GM18519 (cell line): ENCODE data around the gene SELPLG.

Source experiments
- ATAC-seq: cut with Tn5 transposase; IDR thresholded peaks from one replicate; pipeline ENCODE4 v1.9.1; 2021; ENCODE audit warnings: mild to moderate bottlenecking, moderate library complexity; ENCODE audit not compliant: unreplicated experiment, low FRiP score

Gene SELPLG

GRCh38 chr12:108608616-108609015, 25.1 kb downstream of the SELPLG start:
- no peak for ATAC-seq

GRCh38 chr12:108607981-108608600, 25.6 kb downstream of the SELPLG start:
- no peak for ATAC-seq

DNA sequence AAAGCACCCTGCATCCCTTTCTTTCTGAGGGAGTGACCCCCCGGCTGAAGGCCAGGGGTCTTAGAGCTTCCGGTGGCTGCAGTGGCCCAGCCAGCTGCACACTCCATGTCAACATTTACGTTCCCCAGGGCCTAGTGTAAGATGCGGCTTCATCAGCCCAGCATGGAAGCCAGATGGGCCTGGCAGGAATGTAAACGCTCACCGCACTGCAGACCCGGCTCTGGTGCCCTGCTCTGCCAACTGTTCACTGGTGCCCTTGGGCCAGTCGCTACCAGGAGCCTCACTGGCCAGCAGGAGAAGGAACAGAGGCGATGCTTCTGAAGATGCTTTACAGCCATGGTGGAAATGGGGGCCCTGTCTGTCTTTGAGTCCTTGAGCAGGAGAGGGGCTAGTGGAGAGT, 27.2 kb downstream of the SELPLG start:
- ATAC-seq, result no peak

DNA sequence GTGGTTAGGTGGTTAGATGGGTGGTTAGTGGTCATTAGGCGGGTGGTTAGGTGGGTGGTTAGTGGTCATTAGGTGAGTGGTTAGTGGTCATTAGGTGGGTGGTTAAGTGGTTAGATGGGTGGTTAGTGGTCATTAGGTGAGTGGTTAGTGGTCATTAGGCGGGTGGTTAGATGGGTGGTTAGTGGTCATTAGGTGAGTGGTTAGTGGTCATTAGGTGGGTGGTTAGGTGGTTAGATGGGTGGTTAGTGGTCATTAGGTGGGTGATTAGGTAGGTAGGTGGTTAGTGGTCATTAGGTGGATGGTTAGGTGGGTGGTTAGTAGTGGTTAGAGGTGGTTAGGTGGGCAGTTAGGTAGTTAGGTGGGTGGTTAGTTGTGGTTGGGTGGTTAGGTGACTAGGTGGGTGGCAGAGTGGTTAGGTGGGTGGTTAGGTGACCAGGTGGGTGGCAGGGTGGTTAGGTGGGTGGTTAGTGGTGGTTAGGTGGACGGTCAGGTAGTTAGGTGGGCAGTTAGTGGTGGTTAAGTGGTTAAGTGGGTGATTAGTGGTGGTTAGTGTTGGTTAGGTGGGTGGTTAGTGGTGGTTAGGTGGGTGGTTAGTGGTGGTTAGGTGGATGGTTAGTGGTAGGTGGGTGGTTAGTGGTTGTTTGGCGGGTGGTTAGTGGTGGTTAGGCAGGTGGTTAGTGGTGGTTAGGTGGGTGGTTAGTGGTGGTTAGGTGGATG, 27.8 kb downstream of the SELPLG start:
- ATAC-seq, result no peak

GRCh38 chr12:108605000-108605689, 28.5 kb downstream of the SELPLG start:
- no peak for ATAC-seq

GRCh38 chr12:108604208-108604941, 29.3 kb downstream of the SELPLG start:
- no peak for ATAC-seq

GRCh38 chr12:108603743-108604142, 30.0 kb downstream of the SELPLG start:
- no peak for ATAC-seq

GRCh38 chr12:108602976-108603704, 30.6 kb downstream of the SELPLG start:
- ATAC-seq, result no peak

DNA sequence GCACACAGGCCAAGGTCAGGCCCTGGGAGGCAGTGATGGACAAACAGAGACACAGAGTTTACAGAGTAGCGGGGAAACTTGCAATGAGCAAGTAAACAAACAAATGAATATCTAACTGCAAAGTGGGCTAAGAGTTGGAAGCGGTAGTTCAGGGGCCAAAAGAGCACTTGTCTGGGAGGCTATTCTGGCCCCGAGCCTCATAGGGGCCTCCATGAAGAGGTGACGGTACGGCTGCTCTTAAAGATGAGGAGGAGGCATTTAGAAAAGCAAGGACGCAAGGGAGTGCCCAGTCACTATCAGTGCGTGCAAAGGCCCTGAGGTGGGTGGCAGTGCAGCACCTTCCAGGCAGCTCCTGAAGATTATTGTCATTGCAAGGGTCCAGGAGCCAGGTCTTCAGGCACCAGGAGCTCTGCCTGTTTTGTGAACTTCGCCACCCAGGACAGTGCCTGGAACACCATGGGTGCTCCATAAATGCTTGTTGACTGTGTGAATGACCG, 31.4 kb downstream of the SELPLG start:
- ATAC-seq, result no peak

- ATAC-seq, result no peak
These were observed 33.0 kb downstream of the SELPLG start for GRCh38 chr12:108600702-108601007.

DNA sequence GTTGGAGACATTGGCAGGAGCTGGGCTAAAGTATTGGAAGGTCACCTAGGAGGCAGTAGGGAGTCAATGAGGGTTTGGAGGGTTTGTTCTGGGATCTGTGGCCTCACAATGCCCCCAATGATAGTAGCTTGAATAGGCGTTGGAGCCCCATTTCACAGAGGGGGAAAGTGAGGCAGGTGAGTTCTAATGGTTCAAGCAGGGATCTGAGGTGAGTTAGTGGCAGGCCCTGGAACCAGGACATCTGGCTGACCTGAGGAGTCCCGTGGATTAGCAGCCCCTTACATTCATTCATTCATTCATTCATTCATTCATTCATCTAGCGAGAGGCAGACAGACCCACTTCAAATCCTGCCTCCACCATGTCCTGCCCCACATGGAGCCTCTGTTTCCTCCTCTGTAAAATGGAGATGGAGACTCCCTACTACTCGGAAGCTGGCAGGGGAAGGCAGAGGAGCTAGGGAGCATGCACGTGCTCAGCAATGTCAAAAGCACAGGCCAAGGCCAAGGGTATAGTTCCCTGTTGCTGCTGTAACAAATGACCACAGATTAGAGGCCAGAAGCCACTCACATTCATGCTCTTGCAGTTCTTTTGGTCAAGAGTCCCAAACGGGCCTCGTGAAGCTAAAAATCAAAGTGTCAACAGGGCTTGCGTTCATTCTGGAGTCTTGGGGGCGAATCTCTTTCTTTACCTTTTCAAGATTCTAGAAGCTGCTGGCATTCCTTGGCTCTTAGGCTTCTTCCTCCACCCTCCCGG, 33.6 kb downstream of the SELPLG start:
- ATAC-seq, result no peak

DNA sequence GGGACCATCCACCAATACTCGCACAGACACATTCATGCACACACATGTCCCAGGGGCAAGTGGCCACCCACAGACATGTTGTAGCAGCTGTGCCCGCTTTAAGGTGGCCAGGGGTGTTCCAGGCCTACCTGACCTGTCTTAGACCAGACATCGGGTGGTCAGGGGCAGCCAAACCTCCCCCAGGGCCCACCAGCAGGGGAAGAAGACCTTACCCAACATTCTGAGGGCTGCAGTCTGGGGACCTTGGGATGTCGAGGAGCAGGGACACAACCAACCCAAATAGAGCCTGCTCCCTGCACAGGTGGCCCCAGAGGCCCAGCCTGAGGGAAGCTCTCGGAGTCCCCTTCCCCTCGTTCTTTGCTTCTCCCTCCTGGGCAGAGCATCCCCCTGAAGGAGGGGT, 34.2 kb downstream of the SELPLG start:
- ATAC-seq, result no peak

- ATAC-seq, result no peak
These were observed 35.0 kb downstream of the SELPLG start for GRCh38 chr12:108598553-108599250.

- ATAC-seq, result no peak
These were observed 35.9 kb downstream of the SELPLG start, which contains the start of gene TMEM119 for GRCh38 chr12:108597559-108598471. Gene TMEM119, minus strand, starts transcription at chr12:108598084. Its CDS starts 5,701 bp downstream, at chr12:108592383.

DNA sequence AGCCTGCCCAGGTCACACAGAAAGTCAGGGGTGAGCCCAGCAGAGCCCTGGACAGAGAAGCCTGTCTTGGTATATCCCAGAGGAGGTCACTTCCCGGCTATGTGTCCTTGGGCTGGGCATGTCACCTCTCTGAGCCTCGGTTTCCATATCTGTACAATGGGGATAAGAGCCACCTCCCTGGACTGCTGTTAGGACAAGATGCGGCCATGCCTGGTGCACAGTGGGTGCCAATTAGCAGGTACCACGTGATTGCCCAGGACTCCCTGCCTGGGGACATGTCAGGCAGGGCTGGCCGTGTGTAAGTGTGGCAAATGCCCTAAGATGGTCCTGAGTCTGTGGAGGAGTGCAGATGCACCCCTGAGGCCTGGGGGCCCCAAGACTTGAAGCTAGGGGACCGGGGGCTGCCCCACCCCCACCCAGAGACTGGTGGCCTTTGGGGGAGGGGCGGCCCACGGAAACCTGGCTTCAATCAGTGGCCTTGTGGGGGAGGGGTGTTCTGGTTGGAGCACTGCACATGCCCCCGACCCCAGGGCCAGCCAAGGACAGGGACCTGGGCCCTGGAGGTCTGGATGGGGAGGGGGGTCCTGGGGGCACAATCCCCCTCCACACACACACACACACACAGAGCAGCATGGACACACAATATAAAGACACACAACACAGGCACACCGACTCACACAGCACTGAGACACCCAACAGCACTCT, 36.7 kb downstream of the SELPLG start:
- no peak for ATAC-seq

- ATAC-seq, result no peak
These were observed 37.7 kb downstream of the SELPLG start for GRCh38 chr12:108595711-108596647.
